ENCODE data around the gene PSD4. TPM values are rescaled to one million over a fixed set of nuclear protein-coding genes. Genes with fewer than 3 reads are reported as not detected.

Gene PSD4
- total and polyA plus RNA-seq, 2 of the 4 experiments (the other 2 are of a cell fraction): 0.36 to 0.70 TPM

DNA sequence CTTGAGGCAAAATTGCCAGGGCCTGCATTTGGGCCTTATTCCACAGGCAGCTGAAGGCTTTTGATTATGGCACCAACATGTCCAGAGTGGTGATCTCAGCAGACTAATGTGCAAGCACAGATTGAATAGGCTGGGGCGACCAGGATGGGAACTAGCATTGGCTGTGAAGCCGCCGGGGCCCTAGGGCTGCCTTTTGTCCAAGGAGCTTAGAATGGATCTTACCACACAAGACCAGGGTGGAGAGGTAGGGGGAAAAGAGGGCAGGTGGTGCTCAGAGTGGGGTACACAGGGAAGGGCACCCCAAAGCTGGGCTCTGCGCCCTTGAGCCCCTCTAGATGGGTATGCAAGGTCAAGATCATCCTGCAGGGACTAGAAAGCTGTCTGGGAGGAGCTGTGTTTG lies 23.1 kb downstream of the PSD4 start:
- Histone ChIP-seq H3K9me1 (ENCODE audit: insufficient read depth, low read length) (no peaks in the 10 kb centered on the region), H2BK15ac (ENCODE audit: low read depth, low read length) (no peak overlapping the region), H3K4me2 (ENCODE audit: low read depth, low read length) (no peak overlapping the region), H2BK120ac (ENCODE audit: low read depth, low read length) (no peak overlapping the region), H4K91ac (ENCODE audit: insufficient read depth, low read depth, low read length) (no peak overlapping the region), H3K4me3 (ENCODE audit: insufficient read depth, low read depth, low read length) (no peak overlapping the region), H2BK20ac (ENCODE audit: low read depth, low read length) (no peak overlapping the region), H3K56ac (ENCODE audit: extremely low read depth, insufficient read depth, low read length) (no peak overlapping the region), H2AK5ac (ENCODE audit: low read depth, low read length) (no peak overlapping the region), H3K9ac (ENCODE audit: low read depth, low read length) (no peak overlapping the region), H3K79me1 (ENCODE audit: low read depth in 1 of 2, low read length in 2 of 2) (no peaks in the 10 kb centered on the region), H4K20me1 (ENCODE audit: insufficient read depth, low read length) (no peaks in the 10 kb centered on the region), H3K9me3 (ENCODE audit: control insufficient read depth, insufficient read depth, low read length) (no peaks in the 10 kb centered on the region), H3K4me1 (ENCODE audit: control insufficient read depth, insufficient read depth, low read length) (no peaks in the 10 kb centered on the region), H3K14ac (replicated peaks; ENCODE audit: low read depth, low read length) (no peak overlapping the region), H4K5ac (ENCODE audit: low read depth, low read length) (no peak overlapping the region), H2AFZ (replicated peaks; ENCODE audit: low read length, poor library complexity) (no peak overlapping the region), H3K18ac (ENCODE audit: low read depth, low read length) (no peak overlapping the region), H3K4ac (ENCODE audit: low read depth, low read length) (no peak overlapping the region), H3K27me3 (ENCODE audit: control insufficient read depth, insufficient read depth, low read length) (peaks cover 29% of the 10 kb centered on the region), H2BK5ac (ENCODE audit: low read depth, low read length, poor library complexity, severe bottlenecking) (no peak overlapping the region), H2AK9ac (replicated peaks; ENCODE audit: low read depth, low read length, poor library complexity) (no peak overlapping the region), H4K8ac (ENCODE audit: low read depth in 2 of 2, low read length in 2 of 2) (no peak overlapping the region), H3K27ac (ENCODE audit: insufficient read depth, low read length) (no peak overlapping the region), H3K23ac (ENCODE audit: low read depth, low read length) (no peak overlapping the region), H3K36me3 (ENCODE audit: control insufficient read depth, insufficient read depth, low read length) (no peaks in the 10 kb centered on the region)
- WGBS, 2 experiments (ENCODE audit: extremely low coverage in 2 of 2, insufficient read length in 1 of 2): 40% methylated on average over 1 of the region's 4 CpGs; no CpG with 5 or more reads in 1 of the 2 experiments
- intact Hi-C loops (cut with micrococcal nuclease) (no loop called here), dilution Hi-C loops (cut with HindIII; ENCODE audit: low sequenced_read_pairs, unreplicated experiment) (no loop called here), in situ Hi-C loops (cut with MboI; ENCODE audit: low sequenced_read_pairs) (no loop called here)
- BruUV-seq (replicated peaks): no TSS peak
- TF ChIP-seq, protein P1, sequence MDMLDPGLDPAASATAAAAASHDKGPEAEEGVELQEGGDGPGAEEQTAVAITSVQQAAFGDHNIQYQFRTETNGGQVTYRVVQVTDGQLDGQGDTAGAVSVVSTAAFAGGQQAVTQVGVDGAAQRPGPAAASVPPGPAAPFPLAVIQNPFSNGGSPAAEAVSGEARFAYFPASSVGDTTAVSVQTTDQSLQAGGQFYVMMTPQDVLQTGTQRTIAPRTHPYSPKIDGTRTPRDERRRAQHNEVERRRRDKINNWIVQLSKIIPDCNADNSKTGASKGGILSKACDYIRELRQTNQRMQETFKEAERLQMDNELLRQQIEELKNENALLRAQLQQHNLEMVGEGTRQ (IDR thresholded peaks at IDR 0.05; ENCODE audit: low read depth, low read length): no peak
- POLR2A ChIA-PET (ENCODE audit: unreplicated experiment): no interaction called here
- CTCF ChIA-PET: interaction anchor here (0.6 to 1.4 kb wide), 2 partner anchors 58 to 59 kb away, joined by 3 to 4 read pairs; no protein-coding TSS in a partner anchor
- DNase-seq: no peak
- no peak for ATAC-seq (ENCODE audit: low read depth)
